Inflammatory macrophage treated with lipopolysaccharide for 4 hours (primary cell): ENCODE results near the gene C2orf81.
"Not testable (repeated sequence)": the region's sequence is repeated elsewhere in the genome, so short reads cannot be mapped to it uniquely, and the experiment has no call there.

Experiments used
- DNase-seq: peaks from one replicate; pipeline ENCODE4 v3.0.0-alpha.2; 2020

C2orf81 gene

DNA sequence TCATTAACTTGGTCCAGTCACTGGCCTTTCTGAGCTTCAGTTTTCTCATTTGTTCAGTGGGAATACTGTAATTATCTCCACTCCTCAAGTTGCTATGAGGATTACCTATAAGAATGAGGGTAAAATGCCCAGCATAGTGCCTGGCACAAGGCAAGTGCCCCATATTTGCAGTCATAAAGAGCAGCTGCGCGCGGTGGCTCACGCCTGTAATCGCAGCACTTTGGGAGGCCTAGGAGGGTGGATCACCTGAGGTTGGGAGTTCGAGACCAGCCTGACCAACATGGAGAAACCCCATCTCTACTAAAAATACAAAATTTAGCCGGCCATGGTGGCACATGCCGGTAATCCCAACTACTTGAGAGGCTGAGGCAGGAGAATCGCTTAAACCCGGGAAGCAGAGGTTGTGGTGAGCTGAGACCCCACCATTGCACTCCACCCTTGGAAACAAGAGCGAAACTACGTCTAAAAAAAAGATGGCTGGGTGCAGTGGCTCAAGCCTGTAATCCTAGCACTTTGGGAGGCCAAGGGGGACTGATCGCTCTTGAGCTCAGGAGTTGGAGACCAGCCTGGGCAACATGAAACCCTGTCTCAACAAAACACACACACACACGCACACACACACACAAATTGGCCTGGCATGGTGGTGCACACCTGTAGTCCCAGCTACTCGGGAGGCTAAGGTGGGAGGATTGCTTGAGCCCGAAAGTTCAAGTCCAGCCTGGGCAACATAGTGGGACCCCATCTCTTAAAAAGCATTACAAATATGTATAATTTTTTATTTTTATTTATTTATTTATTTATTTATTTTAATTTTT, 21.3 kb upstream of the C2orf81 start:
- DNase-seq, result not testable (repeated sequence)

DNA sequence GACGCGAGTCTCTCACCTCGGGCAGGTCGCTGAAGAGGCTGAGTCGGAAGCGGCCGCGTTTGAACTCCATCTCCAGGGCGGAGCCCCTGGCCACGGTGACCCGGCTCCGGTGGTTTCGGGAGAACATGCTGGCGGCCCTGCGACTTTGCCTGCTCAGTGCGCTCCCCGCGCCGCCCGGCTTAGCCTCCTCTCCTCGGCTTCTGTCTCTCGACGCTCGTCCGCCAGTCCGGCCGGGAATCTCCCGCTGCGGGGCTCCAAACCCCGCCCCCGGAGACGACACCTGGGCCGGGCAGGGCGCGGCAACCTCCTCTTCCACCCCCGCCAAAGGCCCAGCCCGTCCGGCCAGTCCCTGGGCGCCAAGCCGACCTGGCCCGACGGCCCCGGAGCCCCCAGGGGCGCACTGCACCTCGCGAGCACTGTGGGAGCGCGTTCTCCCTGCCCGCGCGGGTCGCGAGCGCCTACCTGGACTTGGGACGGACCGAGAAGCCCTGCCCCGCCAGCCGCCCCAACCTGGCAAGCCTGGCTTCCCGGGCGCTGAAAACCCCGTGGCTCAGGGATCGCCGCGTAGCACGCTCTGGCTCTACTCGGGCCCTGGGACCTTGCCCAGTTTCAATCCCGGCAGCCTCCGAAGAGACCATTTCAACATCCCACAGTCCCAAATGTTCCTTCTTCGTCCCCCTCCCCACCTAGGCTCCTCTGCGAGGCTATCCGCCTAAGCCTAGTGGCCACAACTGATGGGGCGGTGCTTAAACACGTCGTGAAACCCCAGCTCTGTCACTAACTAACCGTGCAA, 20.5 kb upstream of the C2orf81 start, which contains the start of gene RTKN:
TSS of gene RTKN (minus strand) at position 248 of the 793 bp plus-strand sequence. CDS start at position 127, 121 bp downstream.
- no peak for DNase-seq

DNA sequence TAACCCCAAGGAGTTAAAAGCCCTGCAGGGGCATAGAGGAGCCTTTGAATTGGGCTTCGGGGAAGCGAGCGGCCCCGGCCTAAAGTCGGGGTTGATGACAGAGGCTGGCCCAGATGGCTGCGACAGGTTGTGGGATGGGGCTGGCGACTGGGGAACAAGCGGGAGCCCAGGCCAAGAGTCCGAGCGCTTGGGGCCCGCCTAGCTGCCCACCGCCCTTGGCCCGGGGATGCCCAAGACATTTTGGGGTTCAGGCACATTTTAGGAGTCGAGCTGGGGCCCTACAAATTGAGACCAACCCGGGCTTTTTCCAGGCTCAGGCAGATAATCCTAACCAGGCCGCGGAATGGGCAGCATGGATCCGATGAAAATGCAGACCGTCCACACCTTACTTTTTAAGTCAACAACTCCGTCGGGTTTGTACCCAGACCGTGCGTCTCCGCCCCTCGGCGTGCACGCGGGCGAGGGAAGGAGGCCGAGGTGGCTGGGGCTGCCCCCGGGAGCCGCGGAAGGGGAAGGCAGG, 19.8 kb upstream of the C2orf81 start:
- DNase-seq, result no peak

DNA sequence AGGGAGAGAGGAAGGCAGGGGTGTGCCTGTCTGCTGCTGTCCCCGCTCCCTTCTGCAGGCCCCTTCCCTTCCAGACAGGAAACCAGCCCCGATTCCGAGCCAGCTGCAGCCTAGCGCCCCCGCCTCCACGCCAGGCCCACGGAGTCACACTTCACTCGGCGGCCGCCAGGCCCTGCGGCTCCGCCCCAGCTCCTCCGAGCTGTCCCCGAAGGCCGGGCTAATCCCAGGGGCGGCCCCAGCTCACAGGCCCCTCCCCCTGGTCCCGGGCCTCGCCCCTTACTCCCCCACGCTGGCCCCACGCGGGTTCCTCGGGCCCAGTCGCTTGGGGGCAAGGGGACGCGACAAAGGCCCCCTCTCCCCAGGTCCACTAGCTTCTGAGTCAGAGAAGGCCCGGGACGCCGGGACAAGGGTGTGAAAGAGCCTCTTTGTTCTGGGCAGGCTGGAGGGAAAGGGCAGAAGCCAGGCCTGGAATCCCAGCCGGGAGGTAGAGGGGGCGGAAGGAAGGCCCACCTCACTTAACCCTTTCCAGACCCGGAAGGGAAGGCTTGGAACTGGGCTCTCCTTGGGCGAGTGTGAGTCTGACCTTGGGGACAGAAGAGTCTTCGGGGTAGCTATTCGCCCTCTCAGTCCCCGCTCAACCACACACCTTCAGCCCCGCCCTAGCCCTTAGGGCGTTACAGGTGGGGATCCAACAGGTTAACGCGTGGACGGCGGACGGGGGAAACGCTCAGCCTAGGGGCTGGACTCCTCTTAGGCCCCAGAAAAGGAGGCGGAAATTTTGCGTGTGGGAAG, 19.2 kb upstream of the C2orf81 start:
- peak; percentile 61 for DNase-seq

DNA sequence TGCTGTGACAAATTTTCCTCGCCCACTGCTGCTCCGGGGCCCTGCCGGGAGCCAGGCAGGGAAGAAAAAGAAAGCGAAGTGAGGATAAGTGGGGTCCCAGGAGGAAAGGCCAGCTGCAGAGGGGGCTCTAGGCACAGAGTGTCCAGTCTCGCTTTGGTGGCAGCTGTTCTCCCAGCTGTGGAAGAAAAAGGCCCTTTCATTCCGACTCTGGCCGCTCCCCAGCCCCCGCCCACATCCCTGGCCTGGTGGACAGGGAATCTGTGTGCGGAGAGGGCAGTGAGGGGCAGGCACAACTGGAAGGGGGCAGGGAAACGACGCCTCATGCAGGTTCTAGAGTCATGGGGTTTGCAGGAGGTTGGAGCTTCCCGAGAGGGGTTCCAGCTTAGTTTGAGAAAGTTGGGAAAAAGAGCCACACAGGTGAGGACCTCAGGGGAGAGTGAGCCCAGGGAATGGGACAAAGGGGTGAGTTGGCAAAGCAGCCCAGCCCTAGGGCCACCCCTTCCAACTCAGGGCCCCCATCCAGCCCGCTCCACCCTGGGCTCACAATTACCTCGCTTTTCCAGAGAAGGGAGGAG, 18.5 kb upstream of the C2orf81 start:
- DNase-seq, result no peak

DNA sequence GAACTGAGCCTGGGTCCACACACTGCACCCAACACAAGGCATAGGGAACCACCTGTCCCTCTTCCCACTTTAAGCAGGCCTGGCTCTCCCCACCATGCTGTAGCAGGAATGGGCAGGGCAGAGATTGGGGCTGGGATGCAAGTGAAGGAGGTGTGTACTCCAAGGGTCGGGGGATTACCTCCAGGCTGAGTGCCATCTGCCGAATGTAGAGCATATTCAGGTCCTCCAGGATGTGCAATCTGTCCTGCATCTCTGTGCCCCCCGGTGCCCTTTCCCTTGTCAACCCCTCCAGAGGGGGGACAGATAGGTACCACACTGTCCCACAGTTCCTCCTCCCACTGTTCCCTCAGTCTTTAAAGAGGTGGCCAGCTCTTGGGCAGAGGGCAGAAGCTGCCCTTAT, 18.0 kb upstream of the C2orf81 start:
- no peak for DNase-seq

DNA sequence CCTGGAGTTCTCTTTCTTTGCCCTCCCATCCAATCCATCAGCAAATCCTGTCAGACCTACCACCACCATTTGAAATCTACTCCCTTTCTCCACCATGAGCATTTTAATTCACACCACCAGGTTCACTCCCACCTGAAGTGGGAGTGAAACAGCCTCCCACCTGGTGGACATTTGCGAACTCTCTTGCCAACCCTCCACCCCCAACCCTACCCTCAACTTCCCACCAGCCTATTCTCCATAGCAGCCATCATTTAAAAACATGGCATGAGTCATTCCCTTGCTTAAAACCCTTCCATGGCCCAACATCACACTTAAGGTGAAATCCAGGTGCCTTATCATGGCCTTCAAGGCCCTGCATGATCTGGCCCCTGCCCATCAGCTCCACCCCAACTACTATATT, 16.8 kb upstream of the C2orf81 start:
- DNase-seq, result no peak

DNA sequence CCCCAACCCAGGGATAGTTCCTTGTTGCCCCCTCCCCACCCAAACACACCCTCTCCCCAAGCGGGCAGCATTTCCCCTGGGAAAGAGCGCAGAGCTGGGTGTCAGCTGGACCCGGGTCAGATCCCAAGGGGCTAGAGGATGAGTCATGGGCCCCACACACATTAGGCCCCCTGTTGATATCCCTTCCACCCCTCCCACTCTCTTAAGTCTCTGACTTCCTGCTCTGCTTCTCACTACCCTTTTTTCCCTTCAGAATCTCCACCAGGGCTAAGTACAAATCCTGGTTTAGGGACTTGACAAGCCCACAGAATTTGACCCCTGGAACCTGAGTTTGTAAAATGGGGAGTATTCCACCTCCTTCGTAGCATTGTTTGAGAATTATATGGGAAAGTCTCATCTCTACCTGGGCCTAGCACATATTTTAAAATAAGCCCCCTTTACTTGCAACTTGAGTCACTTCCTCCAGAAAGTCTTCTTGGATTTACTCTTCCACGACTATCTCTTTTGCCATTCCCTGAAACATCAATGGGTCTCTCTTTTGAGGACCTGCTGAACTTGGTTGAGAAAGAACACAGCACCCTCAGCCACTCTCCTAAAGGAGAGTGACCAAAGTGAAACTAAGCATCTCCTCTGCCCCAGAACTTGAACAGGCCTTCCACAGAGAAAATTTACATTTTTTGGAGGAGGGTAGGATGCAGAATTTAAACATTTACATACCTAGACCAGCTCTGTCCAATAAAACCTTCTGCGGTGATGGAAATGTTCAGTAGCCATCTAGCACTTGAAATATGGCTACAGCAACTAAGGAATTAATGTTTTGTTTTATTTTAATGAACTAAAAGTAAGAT, 15.7 kb upstream of the C2orf81 start:
- DNase-seq, result peak; percentile 32

DNA sequence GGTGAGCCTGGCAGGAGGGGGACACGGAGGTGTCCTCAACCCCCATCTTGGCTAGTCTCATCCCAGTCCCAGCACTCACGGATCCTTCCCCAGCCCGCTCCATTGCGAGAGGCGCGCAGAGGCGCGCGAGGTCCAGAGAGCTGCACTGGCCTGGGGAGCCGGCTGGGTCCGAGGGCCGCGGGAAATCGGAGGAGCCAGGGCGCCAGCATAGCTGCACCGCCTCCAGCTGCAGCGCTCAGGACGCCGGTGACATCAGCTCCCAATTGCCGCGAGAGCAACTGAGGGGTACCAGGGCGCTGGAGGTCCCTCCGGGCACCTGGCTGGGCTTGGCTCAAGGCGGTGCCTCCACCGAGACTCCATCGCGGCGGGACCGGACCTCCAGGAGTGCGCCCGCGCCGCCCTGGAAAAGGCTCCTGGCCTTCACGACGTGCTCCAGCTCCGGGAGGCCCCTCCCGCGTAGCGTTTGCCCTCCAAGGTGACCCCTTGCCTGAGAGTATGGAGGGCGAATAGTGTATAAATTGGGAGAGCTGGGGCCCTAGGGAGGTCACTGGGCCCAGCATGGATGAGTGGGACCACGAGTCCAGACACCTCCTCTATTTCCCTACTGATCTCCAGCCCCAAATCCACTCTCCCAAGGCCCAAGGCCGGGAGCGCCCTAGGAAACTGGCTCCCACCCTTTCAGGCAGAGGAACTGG, 14.8 kb upstream of the C2orf81 start:
- DNase-seq, result no peak

DNA sequence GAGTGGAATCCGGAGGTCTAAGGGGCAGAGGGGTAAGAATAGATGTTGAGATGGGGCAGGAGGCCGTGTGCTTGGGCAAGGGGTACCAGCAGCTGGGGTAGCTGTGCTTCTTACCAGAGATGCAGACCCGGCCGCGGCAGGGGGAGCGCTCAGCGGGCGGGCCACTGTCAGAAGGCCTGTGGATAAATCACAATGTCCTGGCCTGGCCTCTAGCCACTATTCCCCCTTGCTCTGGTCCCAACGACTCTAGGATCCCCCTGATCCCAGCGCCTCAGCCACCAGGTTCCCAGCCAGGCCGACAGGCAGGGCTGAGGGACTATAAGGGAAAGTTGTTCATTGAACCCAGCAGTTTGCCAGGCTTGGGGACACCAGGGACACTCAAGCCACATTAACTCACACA, 9.1 kb upstream of the C2orf81 start:
- no peak for DNase-seq

DNA sequence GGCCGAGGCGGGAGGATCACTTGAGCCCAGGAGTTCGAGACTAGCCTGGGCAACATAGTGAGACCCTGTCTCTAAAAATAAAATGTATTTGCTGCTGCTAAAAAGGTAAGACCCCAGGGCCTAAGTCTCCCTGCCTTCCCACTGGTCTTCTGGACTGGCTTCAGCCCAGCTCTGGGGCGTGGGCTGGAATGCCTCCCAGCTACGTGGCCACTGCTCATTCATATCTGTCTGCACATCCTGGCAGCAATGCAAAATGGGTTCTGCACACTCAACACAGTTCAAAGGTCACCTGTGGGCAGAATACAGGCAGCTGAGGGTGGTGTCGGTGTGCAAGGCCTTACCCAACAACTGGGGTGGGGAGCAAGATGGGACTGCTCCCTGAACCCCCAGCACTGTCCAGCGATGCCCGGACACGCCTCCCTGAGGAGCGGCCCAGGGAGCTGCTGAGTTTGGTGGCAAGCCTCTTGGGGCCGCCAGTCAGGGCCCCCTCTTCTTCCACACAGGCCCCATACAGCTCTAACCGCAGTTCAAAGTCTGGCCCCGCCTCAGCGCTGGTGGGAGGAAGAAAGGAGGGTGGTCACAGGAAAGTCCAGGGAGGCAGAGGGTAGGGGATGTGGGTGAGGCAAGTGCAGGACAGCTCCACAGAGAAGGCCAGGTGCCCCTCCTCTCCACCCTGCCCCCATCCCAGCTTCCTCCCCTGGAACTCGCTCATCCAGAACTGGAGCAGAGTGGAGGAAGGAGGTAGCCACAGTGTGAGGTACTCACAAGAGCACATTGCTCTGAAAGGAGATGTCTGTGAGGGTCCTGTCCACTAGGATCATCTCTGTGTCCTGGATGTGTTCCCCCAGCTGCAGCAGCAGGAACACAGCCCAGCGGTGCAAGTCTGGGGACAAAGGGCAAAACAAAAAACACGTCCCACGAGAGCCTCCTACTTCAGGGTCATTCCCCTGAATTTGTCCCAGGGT, 8.3 kb upstream of the C2orf81 start:
- DNase-seq, result no peak

DNA sequence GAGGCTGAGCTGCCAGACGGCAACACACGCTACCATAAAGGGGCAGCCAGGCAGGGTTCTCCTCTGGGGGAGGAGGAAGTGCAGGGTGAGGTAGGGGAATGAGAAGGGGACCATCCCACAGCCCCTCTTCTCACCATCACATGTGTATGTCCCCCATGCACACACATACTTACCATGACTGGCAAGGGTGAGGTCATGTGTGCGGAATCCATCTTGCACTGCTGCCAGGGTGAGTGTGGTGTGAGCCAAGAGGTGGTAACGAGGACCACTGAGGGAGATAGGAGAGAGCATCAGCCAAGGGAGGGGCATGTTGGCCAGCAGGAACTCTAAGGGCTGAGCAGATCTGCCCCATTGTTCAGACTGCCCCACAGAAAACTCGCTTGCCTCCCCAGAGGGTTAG, 7.3 kb upstream of the C2orf81 start:
- no peak for DNase-seq

DNA sequence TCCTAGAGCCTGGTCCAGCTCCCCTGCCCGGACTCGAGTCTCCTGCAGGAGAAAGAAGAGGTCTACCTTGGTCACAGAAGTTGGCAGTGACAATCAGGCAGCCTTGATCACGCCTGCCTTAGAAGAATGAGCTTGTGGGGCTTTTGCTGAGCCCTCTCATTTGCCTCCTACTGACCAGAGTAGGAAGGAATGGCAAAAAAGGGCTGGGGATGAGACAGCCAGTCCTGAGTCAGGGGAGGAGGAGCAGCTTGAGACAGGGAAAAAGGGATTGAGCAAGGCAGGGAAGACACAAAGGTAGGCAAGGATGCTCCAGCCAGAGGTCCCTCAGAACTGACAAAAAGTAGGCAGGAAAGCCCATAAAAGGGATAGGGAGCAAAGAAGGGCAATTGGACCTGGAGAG, 6.1 kb upstream of the C2orf81 start:
- DNase-seq, result no peak

DNA sequence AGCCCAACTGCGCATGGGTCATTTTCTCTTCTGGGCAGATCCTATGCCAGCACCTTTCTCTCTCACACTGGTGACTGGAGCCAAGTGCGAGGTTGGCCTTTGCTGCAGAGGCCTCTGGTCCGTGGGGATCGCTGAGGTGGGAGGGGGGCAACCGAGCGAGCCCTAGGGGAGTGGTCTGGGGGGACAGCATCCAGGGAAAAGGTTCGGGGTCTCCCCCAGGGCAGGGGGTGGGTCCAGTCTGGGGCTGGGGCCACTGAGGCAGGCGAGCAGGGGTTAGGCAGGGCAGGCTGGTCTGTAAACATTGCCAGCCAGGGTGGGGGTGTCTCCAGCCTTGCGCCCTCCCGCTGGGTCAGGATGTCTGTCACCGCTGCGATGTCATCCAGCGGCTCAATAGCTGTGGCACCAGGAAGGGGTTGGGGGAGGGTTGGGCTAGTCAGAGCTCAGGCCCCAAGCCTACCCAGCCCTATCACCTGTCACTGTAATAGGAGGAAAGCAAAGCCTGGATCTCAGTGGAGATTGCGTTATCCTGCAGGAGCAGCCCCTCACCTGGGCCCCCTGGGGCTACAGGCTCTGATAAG, 4.9 kb upstream of the C2orf81 start:
- no peak for DNase-seq

DNA sequence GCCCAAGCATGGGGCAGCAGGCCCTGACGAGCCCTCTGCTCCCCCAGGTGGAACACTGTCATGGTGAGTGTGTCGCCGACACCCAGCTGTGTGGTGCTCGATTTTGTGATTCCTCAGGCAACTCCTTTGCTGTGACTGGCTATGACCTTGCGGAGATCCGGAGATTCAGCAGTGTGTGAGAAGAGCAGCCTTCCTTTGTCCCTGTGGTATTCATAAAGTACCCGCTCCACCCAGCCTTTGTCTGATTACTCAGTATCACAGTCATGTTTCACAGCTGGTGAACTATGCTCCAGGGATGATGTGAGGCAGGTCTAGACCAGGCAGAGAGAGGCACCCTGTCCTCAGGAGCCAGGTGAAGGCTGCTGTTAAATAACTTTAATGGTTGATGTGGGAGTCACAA, 4.1 kb upstream of the C2orf81 start:
- no peak for DNase-seq

DNA sequence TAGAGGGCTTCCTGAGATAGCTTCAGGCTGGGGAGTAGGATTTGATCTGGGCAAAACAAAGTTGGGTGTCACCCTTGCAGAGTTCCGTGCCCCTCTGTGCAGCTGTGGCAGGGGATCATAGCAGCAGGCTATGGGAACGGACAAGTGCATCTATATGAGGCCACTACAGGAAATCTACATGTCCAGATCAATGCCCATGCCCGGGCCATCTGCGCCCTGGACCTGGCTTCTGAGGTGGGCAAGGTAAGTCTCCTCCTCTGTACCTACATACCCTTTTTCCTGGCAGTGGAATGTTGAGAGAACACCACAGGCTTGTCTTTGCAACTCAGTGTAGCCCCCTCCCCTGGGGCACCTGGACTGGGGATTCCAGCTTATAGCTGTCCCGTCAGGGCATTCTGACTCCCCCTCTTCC, 3.6 kb upstream of the C2orf81 start:
- no peak for DNase-seq

DNA sequence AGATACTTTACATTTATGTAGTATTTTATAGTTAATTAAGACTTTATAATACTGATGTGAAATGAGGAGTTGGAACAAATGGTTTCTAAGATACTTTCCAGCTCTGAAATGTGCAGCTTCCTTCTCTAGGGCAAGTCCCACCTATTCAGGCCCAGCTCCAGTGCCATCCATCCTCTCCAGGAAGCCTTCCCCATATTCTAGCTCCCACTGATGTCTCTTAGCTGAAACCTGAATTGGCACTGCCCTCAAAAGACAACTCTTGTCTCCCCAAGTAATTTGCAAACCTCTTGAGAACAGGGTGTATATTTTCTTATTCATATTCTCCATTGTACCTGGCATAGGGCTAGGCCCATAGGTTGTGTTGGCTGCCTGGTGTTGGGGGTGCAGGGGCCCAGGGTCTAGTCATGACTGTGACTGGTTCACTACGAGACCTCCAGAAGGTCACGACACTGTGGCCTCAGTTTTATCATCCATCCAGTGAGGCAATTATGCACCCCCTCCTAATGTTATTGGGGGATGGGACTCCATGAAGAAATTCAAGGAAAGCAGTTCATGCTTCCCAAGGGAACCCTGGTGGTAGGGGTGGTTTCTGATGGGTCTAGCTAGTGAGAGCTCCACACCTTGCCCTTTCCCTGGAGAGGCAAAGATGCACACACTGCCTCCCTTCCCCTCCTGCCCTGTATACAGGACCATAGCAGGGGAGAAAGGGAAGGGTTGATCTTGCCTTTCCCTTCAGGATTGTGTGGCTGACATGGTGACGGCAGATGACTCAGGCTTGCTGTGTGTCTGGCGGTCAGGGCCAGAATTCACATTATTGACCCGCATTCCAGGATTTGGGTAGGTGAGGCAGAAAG, 2.9 kb upstream of the C2orf81 start:
- no peak for DNase-seq
